HK-2 (cell line): ENCODE data around the gene RCOR3.
"Not testable (repeated sequence)": the region's sequence is repeated elsewhere in the genome, so short reads cannot be mapped to it uniquely, and the experiment has no call there.

Source experiments
- DNase-seq: peaks from one replicate; pipeline ENCODE4 v3.0.0-alpha.2; 2018; ENCODE audit not compliant: unreplicated experiment

Gene RCOR3

DNA sequence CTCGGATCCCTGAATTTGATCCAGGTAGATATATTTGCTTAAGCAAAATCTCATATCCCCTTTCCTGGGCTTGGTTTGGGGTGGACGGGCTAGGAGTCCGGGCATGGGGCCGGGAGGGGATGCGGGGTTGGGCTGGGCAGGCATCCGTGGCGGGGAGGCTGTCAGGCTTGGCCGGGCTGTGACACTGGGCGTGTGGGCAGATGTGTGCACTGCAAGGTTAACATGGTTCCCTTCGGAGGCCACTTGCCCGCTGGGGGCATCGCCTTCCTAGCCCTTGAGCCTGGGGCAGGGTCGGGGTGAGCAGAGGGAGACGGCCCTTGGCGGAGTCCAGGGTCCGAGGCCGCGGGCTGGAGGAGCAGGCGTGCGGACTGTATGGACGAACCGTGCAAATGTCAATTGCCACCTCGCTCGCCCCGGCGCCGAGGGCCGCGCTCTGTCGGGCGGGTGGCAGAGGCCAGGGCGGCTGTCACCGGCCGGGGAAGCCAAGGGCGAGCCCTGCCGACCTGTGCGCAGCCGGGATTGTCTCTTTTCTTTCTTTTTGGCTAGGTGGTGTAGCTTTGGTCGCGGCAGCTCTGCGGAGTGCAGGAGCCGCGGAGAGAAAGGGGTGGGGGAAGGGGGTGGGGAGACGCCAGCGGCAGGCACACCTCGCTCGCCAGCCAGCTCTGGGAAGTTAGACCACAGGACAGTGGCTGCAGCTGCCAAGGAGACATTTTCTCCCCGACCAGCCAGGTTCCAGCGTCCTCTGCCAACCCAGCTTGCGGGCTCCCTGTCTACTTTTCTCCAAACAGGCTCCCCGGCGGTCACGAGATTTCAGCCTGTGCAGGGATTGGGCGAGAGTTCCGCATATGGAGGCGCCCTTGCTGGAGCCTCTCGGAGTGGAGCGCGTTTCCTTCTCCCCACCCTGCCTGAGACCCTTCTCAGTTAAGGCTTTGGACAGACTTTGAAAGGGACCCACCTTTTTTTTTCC lies 1.3 kb downstream of the RCOR3 start:
- DNase-seq, result peak; percentile 85

DNA sequence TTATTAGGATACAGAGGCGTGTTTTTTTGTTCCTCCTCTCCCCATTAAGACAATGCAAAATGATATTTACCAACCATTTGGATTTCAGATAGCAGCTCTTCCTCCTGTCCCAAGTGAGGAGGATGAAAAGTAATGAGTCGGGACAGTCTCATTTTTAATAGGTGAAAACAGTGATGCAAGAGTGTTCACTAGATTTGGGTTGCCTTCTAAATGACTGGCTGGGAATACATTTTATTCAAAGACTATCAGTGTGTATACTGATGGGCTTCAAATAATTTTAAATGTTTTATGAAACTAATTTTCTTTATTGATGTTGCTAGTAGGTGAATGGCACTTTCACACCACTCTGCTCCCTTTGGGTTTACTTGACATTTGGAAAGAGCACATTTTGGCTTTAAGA lies 2.1 kb downstream of the RCOR3 start:
- no peak for DNase-seq

GRCh38 chr1:211263022-211263421 lies 3.9 kb downstream of the RCOR3 start:
- not testable (repeated sequence) for DNase-seq

DNA sequence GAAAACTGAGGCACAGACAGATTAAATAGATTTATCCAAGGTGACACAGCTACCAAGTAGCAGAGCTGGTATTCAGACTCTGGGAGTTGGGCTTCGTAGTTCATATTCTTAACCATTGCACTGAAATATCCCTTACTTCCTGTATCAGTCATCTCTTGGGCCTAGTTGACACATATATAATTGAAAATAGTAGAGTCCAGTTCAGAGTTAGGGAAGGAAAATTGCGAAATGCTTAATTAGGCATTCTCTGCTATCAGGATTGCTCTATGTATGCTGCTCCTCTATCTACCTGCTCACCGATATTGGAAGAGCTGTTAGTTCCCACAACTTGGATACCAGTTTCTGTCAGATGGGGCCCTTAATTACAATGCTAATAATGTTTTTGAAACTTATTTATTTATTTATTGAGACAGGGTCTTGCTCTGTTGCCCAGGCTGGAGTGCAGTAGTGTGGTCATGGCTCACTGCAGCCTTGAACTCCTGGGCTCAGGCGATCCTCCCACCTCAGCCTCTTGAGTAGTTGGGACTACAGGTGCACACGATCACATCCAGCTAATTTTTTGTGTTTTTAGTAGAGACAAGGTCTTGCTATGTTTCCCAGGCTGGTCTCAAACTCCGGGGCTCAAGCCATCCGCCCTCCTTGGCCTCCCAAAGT lies 8.2 kb downstream of the RCOR3 start:
- no peak for DNase-seq

DNA sequence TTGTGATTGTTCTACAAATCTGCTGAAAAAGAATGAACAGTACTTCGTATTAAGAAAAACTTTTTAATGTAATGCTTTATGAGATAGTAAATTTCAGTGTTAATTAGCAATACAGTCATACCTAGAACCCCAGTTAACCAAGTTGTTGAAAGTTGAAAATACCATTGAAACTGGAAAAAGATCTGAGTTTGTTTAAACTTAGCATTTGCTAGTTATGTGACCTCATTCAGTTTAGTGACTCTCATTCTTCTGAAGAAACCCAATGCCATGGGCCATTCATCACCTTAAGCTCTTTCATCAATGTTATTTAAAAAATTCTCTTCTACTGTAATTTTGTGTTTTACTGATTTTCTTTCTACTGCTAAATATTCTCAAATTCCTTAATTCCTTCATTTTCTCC lies 20.2 kb downstream of the RCOR3 start:
- DNase-seq, result no peak

GRCh38 chr1:211280910-211281309 lies 21.7 kb downstream of the RCOR3 start:
- DNase-seq, result no peak

- DNase-seq, result peak; percentile 9
Observed at GRCh38 chr1:211281320-211282022, 22.3 kb downstream of the RCOR3 start.

GRCh38 chr1:211282023-211282373 lies 22.8 kb downstream of the RCOR3 start:
- DNase-seq, result no peak

DNA sequence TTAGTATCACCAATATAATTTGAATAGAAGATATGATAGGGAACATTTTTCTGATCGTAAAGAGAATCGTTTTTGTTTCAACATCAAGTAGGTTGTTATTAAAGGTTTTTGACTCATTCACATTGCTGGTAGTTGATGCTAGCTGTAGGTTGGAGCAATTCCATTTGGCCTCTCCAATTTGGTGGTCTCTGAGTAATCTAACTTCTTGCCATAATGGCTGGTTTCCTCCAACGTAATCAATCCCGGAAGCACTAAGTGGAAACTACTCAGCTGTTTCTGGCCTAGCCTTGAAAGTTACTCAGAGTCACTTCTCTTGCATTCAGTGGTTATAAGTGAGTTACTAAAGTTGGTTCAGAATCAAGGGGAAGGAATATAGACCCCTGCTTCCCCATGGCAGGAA lies 26.0 kb downstream of the RCOR3 start:
- no peak for DNase-seq

DNA sequence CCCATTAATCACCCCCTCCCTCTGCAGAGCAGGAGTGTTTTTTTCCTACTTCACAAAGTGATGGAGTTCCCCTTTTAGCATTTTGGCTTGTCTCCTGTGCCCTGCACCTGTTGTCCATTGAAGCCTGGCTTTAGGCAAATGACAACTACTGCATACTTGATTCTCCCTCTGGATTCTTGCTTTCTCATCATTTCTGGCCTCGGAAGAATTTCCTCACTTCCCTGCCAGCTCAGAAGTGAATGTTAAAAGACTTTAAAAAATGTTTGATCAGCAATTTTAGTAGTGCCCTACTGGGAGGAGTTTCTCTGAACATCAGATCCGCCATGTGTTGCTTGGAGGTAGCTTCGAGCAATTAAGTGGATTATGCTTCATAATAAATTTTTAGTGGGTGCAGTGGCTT lies 28.1 kb downstream of the RCOR3 start:
- DNase-seq, result no peak

GRCh38 chr1:211292411-211292810 lies 33.2 kb downstream of the RCOR3 start:
- DNase-seq, result no peak

GRCh38 chr1:211296396-211296795 lies 37.2 kb downstream of the RCOR3 start:
- DNase-seq, result no peak

DNA sequence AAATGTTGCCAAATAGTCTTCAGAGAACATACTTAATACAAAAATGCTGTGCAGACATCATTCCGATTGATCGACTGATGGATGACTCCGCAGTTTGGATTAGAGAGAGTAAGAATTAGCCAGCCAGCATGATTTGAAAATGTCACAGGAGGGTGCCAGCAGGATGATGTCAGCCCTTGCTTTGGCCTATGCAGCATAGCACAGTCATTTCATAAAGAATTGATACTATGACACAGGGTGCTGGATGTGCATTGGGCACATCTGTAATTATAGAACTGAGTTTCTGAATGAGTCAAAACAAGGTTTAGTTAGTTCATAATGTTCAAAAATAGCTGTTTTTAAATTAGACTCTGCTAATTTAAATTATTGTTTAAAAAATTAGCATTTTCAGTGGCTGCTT lies 45.9 kb downstream of the RCOR3 start:
- no peak for DNase-seq

DNA sequence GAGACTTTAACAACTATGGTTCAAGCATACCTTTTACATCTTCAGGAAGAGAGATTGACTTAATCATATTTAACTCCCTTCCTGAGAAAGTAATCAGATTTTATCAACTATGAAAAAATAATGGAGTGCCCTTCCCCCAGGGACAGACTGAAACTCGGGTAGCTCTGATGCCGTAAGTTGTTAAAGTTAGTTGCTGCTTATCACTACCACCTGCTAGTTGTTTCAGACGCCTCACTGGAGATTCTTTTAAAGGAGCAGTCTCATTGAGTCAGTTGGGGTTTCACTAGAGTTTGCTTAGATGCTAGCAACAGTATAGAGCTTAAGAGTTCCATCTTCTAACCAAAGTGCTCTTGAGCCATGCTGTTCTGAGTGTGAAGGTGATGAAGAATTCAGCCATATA lies 50.5 kb downstream of the RCOR3 start:
- DNase-seq, result no peak

DNA sequence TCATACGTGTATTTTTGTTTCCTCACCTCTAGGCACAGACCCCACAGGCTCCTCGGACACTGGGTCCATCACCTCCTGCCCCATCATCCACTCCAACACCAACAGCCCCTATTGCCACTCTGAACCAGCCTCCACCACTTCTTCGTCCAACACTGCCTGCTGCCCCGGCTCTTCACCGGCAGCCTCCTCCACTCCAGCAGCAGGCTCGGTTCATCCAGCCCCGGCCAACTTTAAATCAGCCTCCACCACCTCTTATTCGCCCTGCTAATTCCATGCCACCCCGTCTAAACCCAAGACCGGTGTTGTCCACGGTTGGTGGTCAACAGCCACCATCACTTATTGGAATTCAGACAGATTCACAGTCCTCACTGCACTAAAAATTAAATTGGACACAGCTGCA lies 54.2 kb downstream of the RCOR3 start:
- DNase-seq, result no peak

DNA sequence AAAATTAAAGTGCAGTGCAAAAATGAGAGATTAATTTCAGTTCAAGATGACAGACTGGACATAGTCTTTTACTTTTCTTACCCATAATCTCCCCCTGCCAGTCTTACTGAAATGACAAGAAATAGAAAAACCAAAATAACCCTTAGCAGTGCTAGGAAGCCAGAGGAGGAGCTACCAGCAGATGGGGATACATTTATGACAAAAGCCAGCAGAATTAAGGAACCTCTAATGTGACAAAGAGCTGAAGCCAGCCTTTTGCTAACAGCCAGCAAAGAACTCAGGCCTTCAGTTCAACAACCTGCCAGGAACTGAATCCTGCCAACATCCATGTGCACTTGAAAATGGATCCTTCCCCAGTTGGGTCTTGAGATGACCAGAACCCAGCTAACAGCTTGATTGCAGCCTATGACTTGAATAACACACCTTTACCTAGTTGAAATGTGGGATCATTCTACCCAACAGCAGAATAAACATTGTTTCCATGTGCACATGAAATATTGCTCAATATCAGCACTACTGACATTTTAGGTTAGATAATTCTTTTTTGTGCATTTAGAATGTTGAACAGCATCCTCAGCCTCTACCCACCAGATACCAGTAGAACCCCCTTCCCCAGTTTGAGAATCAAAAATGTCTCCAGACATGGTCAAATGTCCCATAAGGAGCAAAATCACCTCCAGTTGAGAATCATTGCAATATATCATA lies 59.6 kb downstream of the RCOR3 start:
- no peak for DNase-seq

DNA sequence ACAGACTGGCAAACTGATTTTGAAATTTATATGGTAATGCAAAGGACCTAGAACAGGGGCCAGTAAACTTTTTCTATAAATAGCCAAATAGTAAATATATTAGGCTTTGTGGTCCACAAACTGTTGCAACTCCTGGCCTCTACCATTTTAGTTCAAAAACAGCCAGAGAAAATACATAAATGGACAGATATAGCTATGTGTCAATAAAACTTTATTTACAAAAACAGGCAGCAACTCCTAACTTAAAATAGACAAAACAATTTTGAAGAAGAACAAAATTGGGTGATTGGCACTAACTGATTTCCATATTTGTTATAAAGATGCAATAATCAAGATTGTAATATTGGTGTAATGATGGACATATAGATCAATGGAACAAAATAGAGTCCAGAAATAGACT lies 60.7 kb downstream of the RCOR3 start:
- DNase-seq, result no peak

- DNase-seq, result no peak
Observed at GRCh38 chr1:211320980-211321379, 61.8 kb downstream of the RCOR3 start.

GRCh38 chr1:211321646-211322045 lies 62.5 kb downstream of the RCOR3 start:
- not testable (repeated sequence) for DNase-seq

DNA sequence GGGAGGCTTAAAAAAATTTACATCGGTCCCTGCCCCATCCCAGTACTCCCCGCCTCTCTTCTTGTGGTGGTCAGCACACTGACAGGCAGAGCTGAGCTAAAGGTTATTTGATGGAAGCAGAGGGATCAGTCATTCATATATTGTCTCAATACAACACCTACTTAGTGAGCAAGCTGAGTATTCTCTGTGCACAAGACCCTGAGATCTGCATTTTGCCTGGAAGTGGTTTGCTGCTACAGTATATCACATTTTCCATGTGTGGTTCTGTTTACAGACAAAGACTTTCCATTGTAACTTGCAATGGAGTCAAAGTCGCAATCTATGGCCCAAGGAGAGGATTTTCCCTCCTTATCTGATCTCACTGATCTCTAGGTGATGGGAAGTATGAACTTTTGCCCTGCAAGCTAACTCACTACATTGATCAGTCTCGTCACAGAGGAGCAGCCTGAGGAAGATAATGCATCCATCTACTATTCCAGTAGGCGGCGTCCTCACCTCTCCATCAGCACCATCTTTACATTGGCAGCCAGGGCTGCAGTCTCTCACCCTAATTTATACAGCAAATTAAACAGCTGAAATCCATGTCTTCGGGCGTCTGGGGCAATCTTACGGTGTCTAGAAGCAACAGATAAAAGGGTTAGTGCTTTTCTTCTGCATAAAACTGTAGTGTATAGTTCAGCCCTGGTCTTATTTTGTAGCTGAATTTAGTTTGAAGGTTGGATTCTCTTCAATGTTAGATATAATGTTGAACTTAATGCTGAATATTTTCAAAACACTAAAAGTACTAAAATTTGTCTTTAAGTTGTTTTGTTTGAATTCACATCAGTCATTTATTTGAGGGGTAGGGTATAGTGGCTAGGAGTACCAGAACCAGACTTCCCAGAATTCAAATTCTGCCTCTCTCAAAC lies 64.2 kb downstream of the RCOR3 start:
- DNase-seq, result peak; percentile 62
